Measurements from ENCODE around the gene RTL1.

GRCh38 chr14:100879194-100879593, 24.3 kb downstream of the RTL1 start:
- TF ChIP-seq CTCF (conservative IDR thresholded peaks at IDR 0.05; ENCODE audit: low read depth, low read length): no peak
- no peak for TF ChIP-seq EZH2 (IDR thresholded peaks at IDR 0.05; ENCODE audit: low read length, unreplicated experiment)
- TF ChIP-seq EZH2phosphoT487 (IDR thresholded peaks at IDR 0.05; ENCODE audit: borderline replicate concordance, low read length): no peak

All from PC-3 (cell line).